Heart left ventricle (tissue), 13 donors: ENCODE data around the gene CYP26A1.

Experiments used
- POLR2A ChIP-seq, 2 donors: fragments of 450-650 bp; IDR thresholded peaks; one replicate each; pipeline ENCODE4 v1.6.1; 2017; ENCODE audit warnings: antibody characterized with exemption in 2 of 2, mild to moderate bottlenecking in 2 of 2, moderate library complexity in 2 of 2
- TF ChIP-seq, protein P1 (sequence below), 12 donors: fragments of 200-600 bp; sonication (generic) in 4 of 12; IDR thresholded peaks; one replicate each; pipeline versions ENCODE4 v1.5.0 to v1.8.0; 2018 to 2022; ENCODE audit warnings: antibody characterized with exemption in 12 of 12, mild to moderate bottlenecking in 5 of 12
- donor health status: ischemic (EF 13 %, LVEDD 7.1; RV severe dilation, severe dysfunction).
- donor health status: DM: no; HTN: yes; CAD: no.
- donor health status: DM: no; HTN: no; CAD: no.
- donor health status: ischemic (EF 25% LVEDD 6.9; RV normal size, moderate dysfunction).
- donor health status: ischemic (EF 25% LVEDD 5.7; RV mildly dilated, moderate dysfunction).
- donor health status: ischemic (EF 35%, LVEDD 5.7; RV mildly dilated, moderate dysfunction).
- donor health status: nonischemic (EF 11% LVEDD 7.7; RV severe dilation, severe dysfunction).
- donor health status: DM: yes; HTN: yes; CAD: no.
- donor health status: PGD.
- donor health status: ischemic (EF 29% LVEDD 5.4; RV normal size, mild dysfunction).
- donor health status: nonischemic (EF 23%, LVEDD 6.1; RV moderate dilation, normal function).

DNA sequence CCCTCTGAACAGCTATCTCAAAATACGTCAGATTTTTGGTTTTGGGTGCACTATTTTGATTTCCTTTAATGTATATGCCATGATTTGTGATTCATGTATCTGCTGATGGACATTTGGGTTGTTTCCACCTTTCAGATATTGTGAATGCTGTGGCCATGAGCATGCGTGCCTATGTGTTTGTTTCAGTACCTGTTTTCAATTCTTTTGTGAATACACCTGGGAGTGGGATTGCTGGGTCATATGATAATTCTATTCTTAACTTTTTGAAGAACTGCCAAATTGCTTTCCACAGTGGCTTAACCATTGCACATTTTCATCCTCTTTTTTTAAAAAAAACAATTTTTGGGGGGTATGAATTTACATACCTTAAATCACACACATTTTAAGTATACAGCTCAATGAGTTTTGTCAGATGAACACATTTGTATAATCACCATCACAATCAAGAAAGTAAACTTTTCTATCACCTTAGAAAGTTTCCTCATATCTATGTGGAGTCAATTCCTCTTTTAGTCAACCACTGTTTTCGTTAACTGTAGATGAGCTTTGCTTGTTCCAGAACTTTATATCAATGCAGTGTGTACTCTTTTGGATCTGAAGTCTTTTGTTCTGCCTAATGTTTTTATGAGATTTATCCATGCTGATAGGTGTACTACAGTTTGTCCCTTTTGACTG lies 36.9 kb downstream of the CYP26A1 start:
- TF ChIP-seq POLR2A (IDR thresholded peaks at IDR 0.05) = no peak
- TF ChIP-seq, protein P1, sequence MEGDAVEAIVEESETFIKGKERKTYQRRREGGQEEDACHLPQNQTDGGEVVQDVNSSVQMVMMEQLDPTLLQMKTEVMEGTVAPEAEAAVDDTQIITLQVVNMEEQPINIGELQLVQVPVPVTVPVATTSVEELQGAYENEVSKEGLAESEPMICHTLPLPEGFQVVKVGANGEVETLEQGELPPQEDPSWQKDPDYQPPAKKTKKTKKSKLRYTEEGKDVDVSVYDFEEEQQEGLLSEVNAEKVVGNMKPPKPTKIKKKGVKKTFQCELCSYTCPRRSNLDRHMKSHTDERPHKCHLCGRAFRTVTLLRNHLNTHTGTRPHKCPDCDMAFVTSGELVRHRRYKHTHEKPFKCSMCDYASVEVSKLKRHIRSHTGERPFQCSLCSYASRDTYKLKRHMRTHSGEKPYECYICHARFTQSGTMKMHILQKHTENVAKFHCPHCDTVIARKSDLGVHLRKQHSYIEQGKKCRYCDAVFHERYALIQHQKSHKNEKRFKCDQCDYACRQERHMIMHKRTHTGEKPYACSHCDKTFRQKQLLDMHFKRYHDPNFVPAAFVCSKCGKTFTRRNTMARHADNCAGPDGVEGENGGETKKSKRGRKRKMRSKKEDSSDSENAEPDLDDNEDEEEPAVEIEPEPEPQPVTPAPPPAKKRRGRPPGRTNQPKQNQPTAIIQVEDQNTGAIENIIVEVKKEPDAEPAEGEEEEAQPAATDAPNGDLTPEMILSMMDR (IDR thresholded peaks at IDR 0.05) = no peak
